GM10266 (cell line): ENCODE data around the gene AREG.

Experiments used
- DNase-seq: peaks from one replicate; pipeline ENCODE4 v3.0.0; 2012; ENCODE audit errors: extremely low spot score
- TF ChIP-seq, protein P1 (sequence below): IDR thresholded peaks from 2 replicates; pipeline ENCODE4 v1.5.1; 2012; ENCODE audit warnings: mild to moderate bottlenecking, low read depth; ENCODE audit not compliant: control insufficient read depth, insufficient read depth; ENCODE audit errors: missing control alignments

The AREG gene

DNA sequence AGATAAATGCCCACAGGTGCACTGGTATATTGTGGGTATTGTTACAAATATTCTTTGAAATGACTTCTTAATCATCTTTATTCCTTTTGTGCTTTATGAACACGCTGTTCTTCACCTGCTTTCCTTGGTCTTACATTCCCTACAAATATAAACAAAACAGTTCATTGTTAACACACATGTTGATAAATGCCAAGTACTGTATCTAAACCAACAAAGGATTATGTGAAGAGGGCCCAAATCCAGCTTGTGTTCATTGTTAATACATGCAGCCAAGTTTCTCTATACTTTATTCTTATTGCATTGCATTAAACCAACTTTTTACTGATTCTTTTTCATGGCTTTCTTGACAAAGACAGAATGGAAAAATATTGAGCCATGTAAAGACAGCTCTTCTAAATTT, 42.8 kb downstream of the AREG start:
- TF ChIP-seq, protein P1, sequence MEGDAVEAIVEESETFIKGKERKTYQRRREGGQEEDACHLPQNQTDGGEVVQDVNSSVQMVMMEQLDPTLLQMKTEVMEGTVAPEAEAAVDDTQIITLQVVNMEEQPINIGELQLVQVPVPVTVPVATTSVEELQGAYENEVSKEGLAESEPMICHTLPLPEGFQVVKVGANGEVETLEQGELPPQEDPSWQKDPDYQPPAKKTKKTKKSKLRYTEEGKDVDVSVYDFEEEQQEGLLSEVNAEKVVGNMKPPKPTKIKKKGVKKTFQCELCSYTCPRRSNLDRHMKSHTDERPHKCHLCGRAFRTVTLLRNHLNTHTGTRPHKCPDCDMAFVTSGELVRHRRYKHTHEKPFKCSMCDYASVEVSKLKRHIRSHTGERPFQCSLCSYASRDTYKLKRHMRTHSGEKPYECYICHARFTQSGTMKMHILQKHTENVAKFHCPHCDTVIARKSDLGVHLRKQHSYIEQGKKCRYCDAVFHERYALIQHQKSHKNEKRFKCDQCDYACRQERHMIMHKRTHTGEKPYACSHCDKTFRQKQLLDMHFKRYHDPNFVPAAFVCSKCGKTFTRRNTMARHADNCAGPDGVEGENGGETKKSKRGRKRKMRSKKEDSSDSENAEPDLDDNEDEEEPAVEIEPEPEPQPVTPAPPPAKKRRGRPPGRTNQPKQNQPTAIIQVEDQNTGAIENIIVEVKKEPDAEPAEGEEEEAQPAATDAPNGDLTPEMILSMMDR = no peak
- DNase-seq = no peak

DNA sequence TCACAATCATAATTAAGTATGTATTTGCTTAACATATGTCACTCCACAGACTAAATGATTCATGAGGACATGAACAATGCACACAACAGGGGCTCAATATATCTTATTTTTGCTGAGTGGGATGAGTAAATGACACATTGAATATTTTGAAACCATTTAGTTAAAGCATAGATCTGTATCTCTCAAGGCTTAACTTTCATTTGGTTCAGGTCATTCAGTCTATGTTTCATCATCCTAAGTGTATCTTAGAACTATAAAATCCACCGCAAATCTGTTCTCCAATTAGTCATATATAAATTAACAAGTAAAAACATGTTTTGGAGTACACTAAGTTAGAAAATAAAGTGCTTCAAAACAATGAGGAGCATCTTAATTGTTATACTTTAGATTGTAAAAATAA, 45.8 kb downstream of the AREG start:
- DNase-seq = no peak
- TF ChIP-seq, protein P1 = no peak

DNA sequence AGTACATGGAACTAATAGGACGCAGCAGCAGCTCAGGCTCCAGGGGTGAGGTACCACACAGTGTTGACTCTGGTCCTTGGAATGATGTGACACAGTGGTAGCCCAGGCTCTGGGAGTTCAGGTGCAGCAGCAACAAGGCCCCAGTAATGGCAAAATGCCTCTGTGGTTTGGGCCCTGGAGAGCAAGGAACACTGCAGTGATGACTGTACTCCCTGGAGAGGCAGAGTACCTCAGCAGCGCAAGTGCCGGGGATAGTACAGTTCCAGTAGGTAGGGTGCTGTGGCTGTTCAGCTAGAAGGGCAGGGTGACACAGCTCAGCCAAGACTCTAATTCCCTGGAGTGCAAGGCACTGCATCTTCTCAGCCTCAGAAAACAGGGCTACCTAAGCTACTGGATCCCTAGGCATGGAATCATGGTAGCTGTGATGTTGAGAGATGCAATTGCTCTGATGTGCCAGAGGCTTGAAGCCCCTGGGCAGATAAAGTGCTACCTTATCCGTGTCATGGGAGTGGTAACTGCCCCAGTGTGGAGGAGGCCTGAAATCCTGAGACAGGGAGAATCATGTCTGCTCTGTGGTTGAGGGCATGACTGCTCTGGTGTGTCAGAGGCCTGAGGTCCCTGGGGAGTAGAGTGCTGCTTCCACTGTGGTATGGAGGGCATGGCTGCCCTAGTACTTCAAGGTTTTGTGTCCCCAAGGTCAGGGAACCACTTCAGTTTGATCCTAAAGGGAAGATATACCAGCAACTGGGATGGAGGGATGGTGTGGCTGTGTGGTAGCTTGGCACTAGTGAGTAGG, 55.2 kb downstream of the AREG start:
- TF ChIP-seq, protein P1 = no peak
- no peak for DNase-seq

DNA sequence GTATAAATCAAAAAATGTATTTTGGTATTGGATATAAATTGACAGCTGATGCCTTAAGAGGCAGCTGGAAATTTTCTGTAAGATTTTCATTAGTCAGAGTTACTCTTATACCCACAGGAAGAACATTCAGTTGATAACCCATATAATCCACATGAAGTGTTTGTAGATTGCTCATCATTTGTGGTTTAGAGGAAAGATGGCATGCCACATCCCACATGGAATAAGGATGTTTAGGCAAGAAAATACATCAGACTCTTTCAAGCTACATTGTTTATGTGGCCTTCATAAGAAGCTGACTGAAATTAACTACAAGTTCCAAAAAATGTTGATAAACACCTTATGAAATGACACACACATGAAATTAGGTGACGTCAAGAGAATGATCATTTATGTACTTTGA, 56.6 kb downstream of the AREG start:
- DNase-seq = no peak
- TF ChIP-seq, protein P1 = no peak

DNA sequence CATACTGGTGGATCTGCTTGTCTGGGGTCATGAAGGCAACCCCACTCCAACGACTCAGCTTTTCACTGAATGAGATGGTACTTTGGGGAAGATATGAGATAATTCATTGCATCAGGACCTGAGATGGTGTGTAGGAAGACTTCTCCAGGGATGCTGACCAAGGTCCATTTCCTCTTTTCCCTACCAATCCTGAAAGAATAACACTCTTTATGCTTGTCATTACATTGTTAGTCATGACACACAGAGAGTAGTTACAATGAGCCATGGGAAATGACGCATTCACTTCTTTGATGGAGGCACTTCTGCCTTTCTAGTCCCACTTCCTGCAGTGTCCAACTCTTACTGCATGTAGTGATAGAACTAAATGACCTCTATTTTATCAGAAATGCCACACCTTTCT, 58.6 kb downstream of the AREG start:
- TF ChIP-seq, protein P1 = no peak
- no peak for DNase-seq

DNA sequence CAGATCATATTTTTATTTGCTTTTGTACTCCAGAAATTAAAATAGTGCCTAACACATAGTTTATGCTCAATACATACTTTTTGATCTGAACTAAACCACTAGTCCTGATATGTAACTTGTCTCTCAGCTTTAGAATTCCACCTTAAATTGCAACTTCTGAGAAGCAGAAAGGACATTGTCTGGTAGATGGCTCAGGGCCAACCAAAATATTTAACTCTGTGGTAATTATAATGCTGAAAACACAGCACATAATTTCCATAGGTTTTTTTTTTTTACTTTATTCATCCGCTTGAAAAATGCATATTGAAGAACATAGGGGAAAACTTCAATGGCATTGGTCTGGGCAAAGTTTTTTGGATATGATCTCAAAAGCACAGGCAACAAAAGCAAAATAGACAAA, 59.3 kb downstream of the AREG start:
- no peak for DNase-seq

More for the DNA sequence above, 59.3 kb downstream of the AREG start:
- TF ChIP-seq, protein P1 = no peak
